GM23248 (cell line): ENCODE results near the gene ENG.

ENCODE experiments used
- EZH2 ChIP-seq: fragments of 200-600 bp; sonication (generic); IDR thresholded peaks from 2 replicates; pipeline ENCODE4 v1.6.1; 2018; ENCODE audit warnings: antibody characterized with exemption, mild to moderate bottlenecking; ENCODE audit not compliant: insufficient read depth, poor library complexity, severe bottlenecking
- EZH2phosphoT487 ChIP-seq: fragments of 200-600 bp; sonication (generic); IDR thresholded peaks from 2 replicates; pipeline ENCODE4 v1.6.1; 2018; ENCODE audit warnings: antibody characterized with exemption, moderate library complexity, mild to moderate bottlenecking, low read depth; ENCODE audit not compliant: insufficient read depth

GRCh38 chr9:127780126-127780885, 74.2 kb downstream of the ENG start:
- TF ChIP-seq EZH2 = no peak
- TF ChIP-seq EZH2phosphoT487 = no peak
